ENCODE results near the gene TRABD2B.

GRCh38 chr1:47835409-47835808, 161.8 kb downstream of the TRABD2B start:
- no peak for TF ChIP-seq TAF1 (conservative IDR thresholded peaks at IDR 0.05)
- TF ChIP-seq GABPA (IDR thresholded peaks at IDR 0.05 in 1 of 2, conservative IDR thresholded peaks at IDR 0.05 in 1 of 2), result no peak
- no peak for TF ChIP-seq EGR1 (IDR thresholded peaks at IDR 0.05; ENCODE audit: low read depth in 2 of 2)
- no peak for TF ChIP-seq YY1 (IDR thresholded peaks at IDR 0.05)
- TF ChIP-seq ATF3 (IDR thresholded peaks at IDR 0.05), result no peak
- TF ChIP-seq, protein P1, sequence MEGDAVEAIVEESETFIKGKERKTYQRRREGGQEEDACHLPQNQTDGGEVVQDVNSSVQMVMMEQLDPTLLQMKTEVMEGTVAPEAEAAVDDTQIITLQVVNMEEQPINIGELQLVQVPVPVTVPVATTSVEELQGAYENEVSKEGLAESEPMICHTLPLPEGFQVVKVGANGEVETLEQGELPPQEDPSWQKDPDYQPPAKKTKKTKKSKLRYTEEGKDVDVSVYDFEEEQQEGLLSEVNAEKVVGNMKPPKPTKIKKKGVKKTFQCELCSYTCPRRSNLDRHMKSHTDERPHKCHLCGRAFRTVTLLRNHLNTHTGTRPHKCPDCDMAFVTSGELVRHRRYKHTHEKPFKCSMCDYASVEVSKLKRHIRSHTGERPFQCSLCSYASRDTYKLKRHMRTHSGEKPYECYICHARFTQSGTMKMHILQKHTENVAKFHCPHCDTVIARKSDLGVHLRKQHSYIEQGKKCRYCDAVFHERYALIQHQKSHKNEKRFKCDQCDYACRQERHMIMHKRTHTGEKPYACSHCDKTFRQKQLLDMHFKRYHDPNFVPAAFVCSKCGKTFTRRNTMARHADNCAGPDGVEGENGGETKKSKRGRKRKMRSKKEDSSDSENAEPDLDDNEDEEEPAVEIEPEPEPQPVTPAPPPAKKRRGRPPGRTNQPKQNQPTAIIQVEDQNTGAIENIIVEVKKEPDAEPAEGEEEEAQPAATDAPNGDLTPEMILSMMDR (IDR thresholded peaks at IDR 0.05; ENCODE audit: low read depth, low read length, missing input control), result no peak
- TF ChIP-seq MAX (IDR thresholded peaks at IDR 0.05), result no peak
- no peak for TF ChIP-seq RAD21 (IDR thresholded peaks at IDR 0.05)
- TF ChIP-seq, protein P2, sequence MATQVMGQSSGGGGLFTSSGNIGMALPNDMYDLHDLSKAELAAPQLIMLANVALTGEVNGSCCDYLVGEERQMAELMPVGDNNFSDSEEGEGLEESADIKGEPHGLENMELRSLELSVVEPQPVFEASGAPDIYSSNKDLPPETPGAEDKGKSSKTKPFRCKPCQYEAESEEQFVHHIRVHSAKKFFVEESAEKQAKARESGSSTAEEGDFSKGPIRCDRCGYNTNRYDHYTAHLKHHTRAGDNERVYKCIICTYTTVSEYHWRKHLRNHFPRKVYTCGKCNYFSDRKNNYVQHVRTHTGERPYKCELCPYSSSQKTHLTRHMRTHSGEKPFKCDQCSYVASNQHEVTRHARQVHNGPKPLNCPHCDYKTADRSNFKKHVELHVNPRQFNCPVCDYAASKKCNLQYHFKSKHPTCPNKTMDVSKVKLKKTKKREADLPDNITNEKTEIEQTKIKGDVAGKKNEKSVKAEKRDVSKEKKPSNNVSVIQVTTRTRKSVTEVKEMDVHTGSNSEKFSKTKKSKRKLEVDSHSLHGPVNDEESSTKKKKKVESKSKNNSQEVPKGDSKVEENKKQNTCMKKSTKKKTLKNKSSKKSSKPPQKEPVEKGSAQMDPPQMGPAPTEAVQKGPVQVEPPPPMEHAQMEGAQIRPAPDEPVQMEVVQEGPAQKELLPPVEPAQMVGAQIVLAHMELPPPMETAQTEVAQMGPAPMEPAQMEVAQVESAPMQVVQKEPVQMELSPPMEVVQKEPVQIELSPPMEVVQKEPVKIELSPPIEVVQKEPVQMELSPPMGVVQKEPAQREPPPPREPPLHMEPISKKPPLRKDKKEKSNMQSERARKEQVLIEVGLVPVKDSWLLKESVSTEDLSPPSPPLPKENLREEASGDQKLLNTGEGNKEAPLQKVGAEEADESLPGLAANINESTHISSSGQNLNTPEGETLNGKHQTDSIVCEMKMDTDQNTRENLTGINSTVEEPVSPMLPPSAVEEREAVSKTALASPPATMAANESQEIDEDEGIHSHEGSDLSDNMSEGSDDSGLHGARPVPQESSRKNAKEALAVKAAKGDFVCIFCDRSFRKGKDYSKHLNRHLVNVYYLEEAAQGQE (IDR thresholded peaks at IDR 0.05), result no peak
- no peak for TF ChIP-seq FOXA1 (IDR thresholded peaks at IDR 0.05)
- TF ChIP-seq JUND (IDR thresholded peaks at IDR 0.05), result no peak
- no peak for TF ChIP-seq SP1 (IDR thresholded peaks at IDR 0.05)
- no peak for TF ChIP-seq RXRA (IDR thresholded peaks at IDR 0.05)
